ENCODE results near the gene CSF2RB. TPM values are rescaled to one million over a fixed set of nuclear protein-coding genes. Genes with fewer than 3 reads are reported as not detected.
A peak's percentile ranks its signal among the peaks of the same experiment; 100 is the strongest.

CSF2RB gene
- polyA plus RNA-seq, 2 of the 4 experiments (the other 2 are of a cell fraction): not detected

GRCh38 chr22:36976606-36977005, 63.2 kb downstream of the CSF2RB start:
- ATAC-seq (no peak), DNase-seq (ENCODE audit: low read depth in 1 of 2, low spot score in 1 of 2) (no peak), FAIRE-seq (no peak)
- no peak overlapping the region for H3K27ac ChIP-seq
- CTCF ChIA-PET: interaction anchor here (0.8 to 5.9 kb wide), 30 partner anchors 10 to 301 kb away, joined by 3 to 53 read pairs (median 5); partner anchors contain the start of genes MPST and TST
- H3K4me1 ChIP-seq: no peaks in the 10 kb centered on the region
- POLR2A ChIA-PET: interaction anchor here (0.6 kb wide), 1 partner anchor 49 kb away, joined by 3 read pairs; no protein-coding TSS in a partner anchor
- no peak overlapping the region for H3K4me3 ChIP-seq
- no peak overlapping the region for H3K4me2 ChIP-seq
- TF ChIP-seq NFE2L2 (conservative IDR thresholded peaks at IDR 0.05; ENCODE audit: low read length): no peak
- TF ChIP-seq SMC3 (IDR thresholded peaks at IDR 0.05): no peak
- TF ChIP-seq HOXA7 (CRISPR knock-in tag; IDR thresholded peaks at IDR 0.05): no peak
- TF ChIP-seq, protein P1, sequence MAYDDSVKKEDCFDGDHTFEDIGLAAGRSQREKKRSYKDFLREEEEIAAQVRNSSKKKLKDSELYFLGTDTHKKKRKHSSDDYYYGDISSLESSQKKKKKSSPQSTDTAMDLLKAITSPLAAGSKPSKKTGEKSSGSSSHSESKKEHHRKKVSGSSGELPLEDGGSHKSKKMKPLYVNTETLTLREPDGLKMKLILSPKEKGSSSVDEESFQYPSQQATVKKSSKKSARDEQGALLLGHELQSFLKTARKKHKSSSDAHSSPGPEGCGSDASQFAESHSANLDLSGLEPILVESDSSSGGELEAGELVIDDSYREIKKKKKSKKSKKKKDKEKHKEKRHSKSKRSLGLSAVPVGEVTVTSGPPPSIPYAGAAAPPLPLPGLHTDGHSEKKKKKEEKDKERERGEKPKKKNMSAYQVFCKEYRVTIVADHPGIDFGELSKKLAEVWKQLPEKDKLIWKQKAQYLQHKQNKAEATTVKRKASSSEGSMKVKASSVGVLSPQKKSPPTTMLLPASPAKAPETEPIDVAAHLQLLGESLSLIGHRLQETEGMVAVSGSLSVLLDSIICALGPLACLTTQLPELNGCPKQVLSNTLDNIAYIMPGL (CRISPR knock-in tag; IDR thresholded peaks at IDR 0.05; ENCODE audit: borderline replicate concordance): no peak
- no peak for TF ChIP-seq ELK1 (IDR thresholded peaks at IDR 0.05; ENCODE audit: low read depth, low read length)
- TF ChIP-seq EP300 (IDR thresholded peaks at IDR 0.05): no peak
- WGBS (ENCODE audit: missing lambda C conversion rate): 90% methylated on average over 4 of the region's 4 CpGs
- no peaks in the 10 kb centered on the region for H3K9me3 ChIP-seq

DNA sequence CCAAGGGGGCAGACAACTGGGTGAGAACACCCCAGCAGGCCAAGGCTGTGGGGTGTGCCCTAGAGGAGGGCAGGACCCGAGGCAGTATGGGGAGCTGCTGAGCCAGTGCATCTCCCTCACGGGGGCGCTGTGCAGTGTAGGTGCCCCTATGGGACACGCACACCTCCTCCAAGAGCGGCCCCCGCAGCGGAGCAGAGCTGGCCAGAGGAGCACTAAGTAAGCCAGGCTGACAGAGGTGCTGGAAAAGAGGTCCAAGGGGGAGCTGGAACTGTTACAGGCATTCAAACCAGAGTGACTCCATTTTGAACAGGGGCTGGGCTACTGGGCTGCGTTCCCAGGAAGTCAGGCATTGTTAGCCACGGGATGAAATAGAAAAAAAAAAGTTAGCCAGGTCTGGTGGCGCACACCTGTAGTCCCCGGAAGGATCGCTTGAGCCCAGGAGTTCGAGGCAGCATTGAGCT, 64.0 kb downstream of the CSF2RB start:
- Histone ChIP-seq H3K27ac (peak overlapping the region; percentile 63 to 86; a peak in 5 of 6 replicates), H3K4me3 (peak overlapping the region; percentile 46), H3K9me3 (no peaks in the 10 kb centered on the region), H3K4me2 (peak overlapping the region; percentile 81), H3K4me1 (no peaks in the 10 kb centered on the region)
- FAIRE-seq (no peak), ATAC-seq (peak; percentile 96 to 98), DNase-seq (ENCODE audit: low read depth in 1 of 2, low spot score in 1 of 2) (peak; percentile 70 to 72)
- CTCF ChIA-PET: interaction anchor here (0.6 to 5.9 kb wide), 46 partner anchors 9 to 411 kb away, joined by 3 to 53 read pairs (median 4); partner anchors contain the start of genes IFT27, MPST and TST
- WGBS (ENCODE audit: missing lambda C conversion rate): 5% methylated on average over 7 of the region's 13 CpGs
- POLR2A ChIA-PET: interaction anchor here (0.6 kb wide), 1 partner anchor 48 kb away, joined by 3 read pairs; no protein-coding TSS in a partner anchor
- TF ChIP-seq TP53 (CRISPR knock-in tag; IDR thresholded peaks at IDR 0.05) (no peak), MYC (IDR thresholded peaks at IDR 0.05; ENCODE audit: borderline replicate concordance, low read length) (no peak), SMC3 (IDR thresholded peaks at IDR 0.05) (no peak), EHMT2 (IDR thresholded peaks at IDR 0.05; ENCODE audit: low read depth) (no peak), ZSCAN20 (CRISPR knock-in tag; IDR thresholded peaks at IDR 0.05) (peak; percentile 61; the same call in 1 of the 2 replicates), RNF2 (IDR thresholded peaks at IDR 0.05; ENCODE audit: borderline replicate concordance, low read depth) (no peak), NPAS2 (CRISPR knock-in tag; IDR thresholded peaks at IDR 0.05; ENCODE audit: borderline replicate concordance) (no peak), POLR2AphosphoS2 (conservative IDR thresholded peaks at IDR 0.05; ENCODE audit: low read length) (no peak), KDM5A (IDR thresholded peaks at IDR 0.05) (no peak), GATA3 (IDR thresholded peaks at IDR 0.05; ENCODE audit: borderline replicate concordance) (no peak), POLR2A (IDR thresholded peaks at IDR 0.05; ENCODE audit: low read length) (no peak), FOSB (CRISPR knock-in tag; IDR thresholded peaks at IDR 0.05) (no peak), EP300 (IDR thresholded peaks at IDR 0.05) (no peak), ELK1 (IDR thresholded peaks at IDR 0.05; ENCODE audit: low read depth, low read length) (no peak), FOXS1 (CRISPR knock-in tag; IDR thresholded peaks at IDR 0.05) (no peak; the same call in 1 of the 2 replicates), RCOR1 (IDR thresholded peaks at IDR 0.05; ENCODE audit: low read depth, low read length) (no peak), RARB (CRISPR knock-in tag; IDR thresholded peaks at IDR 0.05) (no peak), HDAC2 (IDR thresholded peaks at IDR 0.05) (no peak), SREBF2 (IDR thresholded peaks at IDR 0.05) (no peak), ZNF302 (CRISPR knock-in tag; IDR thresholded peaks at IDR 0.05) (no peak), TFCP2L1 (CRISPR knock-in tag; IDR thresholded peaks at IDR 0.05) (no peak), KDM1A (IDR thresholded peaks at IDR 0.05; ENCODE audit: low read depth) (no peak), JUNB (IDR thresholded peaks at IDR 0.05) (no peak), NR3C1 (IDR thresholded peaks at IDR 0.05) (no peak), CTCF (IDR thresholded peaks at IDR 0.05) (peak; percentile 28; the same call in 1 of the 3 replicates), EHF (CRISPR knock-in tag; IDR thresholded peaks at IDR 0.05) (0 out of 2 replicates have a peak, but pooled peaks have one; percentile 50), RFX5 (IDR thresholded peaks at IDR 0.05) (no peak)
- TF ChIP-seq, protein P2, sequence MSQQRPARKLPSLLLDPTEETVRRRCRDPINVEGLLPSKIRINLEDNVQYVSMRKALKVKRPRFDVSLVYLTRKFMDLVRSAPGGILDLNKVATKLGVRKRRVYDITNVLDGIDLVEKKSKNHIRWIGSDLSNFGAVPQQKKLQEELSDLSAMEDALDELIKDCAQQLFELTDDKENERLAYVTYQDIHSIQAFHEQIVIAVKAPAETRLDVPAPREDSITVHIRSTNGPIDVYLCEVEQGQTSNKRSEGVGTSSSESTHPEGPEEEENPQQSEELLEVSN (IDR thresholded peaks at IDR 0.05; ENCODE audit: borderline replicate concordance, low read depth): no peak
- TF ChIP-seq, protein P3, sequence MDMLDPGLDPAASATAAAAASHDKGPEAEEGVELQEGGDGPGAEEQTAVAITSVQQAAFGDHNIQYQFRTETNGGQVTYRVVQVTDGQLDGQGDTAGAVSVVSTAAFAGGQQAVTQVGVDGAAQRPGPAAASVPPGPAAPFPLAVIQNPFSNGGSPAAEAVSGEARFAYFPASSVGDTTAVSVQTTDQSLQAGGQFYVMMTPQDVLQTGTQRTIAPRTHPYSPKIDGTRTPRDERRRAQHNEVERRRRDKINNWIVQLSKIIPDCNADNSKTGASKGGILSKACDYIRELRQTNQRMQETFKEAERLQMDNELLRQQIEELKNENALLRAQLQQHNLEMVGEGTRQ (IDR thresholded peaks at IDR 0.05): no peak
